ENCODE measurements around the gene MAGEA2B.

DNA sequence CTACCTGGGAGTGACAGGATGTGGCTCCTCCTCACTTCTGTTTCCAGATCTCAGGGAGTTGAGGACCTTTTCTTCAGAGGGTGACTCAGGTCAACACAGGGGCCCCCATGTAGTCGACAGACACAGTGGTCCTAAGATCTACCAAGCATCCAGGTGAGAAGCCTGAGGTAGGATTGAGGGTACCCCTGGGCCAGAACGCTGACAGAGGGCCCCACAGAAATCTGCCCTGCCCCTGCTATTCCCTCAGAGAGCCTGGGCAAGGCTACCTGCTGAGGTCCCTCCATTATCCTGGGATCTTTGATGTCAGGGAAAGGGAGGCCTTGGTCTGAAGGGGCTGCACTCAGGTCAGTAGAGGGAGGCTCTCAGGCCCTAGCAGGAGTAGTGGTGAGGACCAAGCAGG is 20.7 kb downstream of the MAGEA2B start:
- no peak for TF ChIP-seq EZH2 (IDR thresholded peaks at IDR 0.05)
- no peak for TF ChIP-seq POLR2AphosphoS5 (IDR thresholded peaks at IDR 0.05; ENCODE audit: borderline replicate concordance, low read depth, low read length)
- TF ChIP-seq FOXP2 (optimal IDR thresholded peaks at IDR 0.05; ENCODE audit: control extremely low read depth, extremely low read length, insufficient read depth): no peak

All from SK-N-MC (cell line).